AG09309 (cell line): ENCODE data around the gene SLC25A4.

ENCODE experiments used
- DNase-seq: peaks from one replicate; pipeline ENCODE4 v3.0.0-alpha.2; 2010; ENCODE audit warnings: low read depth
- H3K4me3 ChIP-seq: 2 replicates; pipeline ENCODE4 v1.5.1; 2011; ENCODE audit warnings: mild to moderate bottlenecking, low read depth, low read length, moderate library complexity; ENCODE audit not compliant: control insufficient read depth
- CTCF ChIP-seq: IDR thresholded peaks from 2 replicates; pipeline ENCODE4 v1.5.1; 2011; ENCODE audit warnings: mild to moderate bottlenecking, low read depth, low read length, inconsistent platforms; ENCODE audit not compliant: insufficient read depth, control insufficient read depth; ENCODE audit errors: missing control alignments

The SLC25A4 gene

GRCh38 chr4:185109736-185110135 is 33.3 kb upstream of the SLC25A4 start:
- no peak for DNase-seq
- H3K4me3 ChIP-seq = no peak overlapping the region
- TF ChIP-seq CTCF = no peak

DNA sequence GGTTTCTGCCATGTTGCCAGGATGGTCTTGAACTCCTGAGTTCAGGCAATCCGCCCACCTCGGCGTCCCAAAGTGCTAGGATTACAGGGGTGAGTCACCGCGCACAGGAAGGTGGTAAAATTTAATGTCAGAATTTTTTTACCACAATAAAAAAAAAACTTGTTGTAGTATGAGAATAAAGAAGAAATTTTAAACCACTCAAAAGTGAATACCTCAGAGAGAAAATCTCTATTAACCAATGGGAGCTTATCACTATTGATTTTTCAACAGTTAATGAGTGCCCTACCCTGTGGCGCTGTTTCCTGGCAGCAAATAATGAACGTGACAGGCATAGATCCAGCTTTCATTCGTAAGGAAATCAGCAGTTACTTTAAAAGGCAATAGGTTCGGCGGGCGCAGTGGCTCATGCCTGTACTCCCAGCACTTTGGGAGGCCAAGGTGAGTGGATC is 32.7 kb upstream of the SLC25A4 start:
- no peak for TF ChIP-seq CTCF
- no peak for DNase-seq
- no peak overlapping the region for H3K4me3 ChIP-seq

GRCh38 chr4:185112104-185112503 is 31.0 kb upstream of the SLC25A4 start:
- peak; percentile 82 for DNase-seq
- no peak for TF ChIP-seq CTCF
- no peak overlapping the region for H3K4me3 ChIP-seq

- no peak for TF ChIP-seq CTCF
- H3K4me3 ChIP-seq = no peak overlapping the region
- no peak for DNase-seq
Measured at GRCh38 chr4:185113340-185113739, 29.7 kb upstream of the SLC25A4 start.

- no peak for DNase-seq
- H3K4me3 ChIP-seq = no peak overlapping the region
- no peak for TF ChIP-seq CTCF
Measured at GRCh38 chr4:185115827-185116232, 27.2 kb upstream of the SLC25A4 start.

DNA sequence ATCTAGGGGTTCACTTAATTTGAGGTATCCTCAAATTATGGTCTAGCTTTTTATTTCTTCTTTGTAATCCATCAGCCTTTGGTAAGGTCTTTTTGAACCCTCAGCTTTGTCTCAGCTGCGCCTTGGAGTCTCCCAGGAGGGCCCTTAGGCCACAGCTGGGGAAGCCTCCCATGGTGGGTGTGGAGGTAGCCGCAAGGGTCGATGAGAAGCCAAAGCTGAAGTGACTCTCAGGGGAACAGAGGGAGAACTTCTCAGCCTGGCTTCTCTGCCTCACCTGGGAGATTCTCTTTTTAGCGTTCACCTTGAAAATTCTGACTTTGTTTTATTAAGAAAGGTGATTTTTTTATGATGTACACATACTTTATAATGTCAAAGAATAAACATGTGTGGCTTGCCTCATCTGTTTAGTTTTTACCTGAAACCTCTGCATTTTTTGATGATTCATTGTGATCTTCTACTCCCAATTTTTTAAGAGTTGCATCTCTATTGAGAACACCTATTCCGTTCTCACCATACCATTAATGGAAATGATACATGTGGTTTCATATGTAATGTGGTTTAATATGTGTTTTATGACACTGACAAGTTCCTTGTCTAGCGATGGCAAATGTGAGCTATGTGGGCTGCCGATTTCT is 25.6 kb upstream of the SLC25A4 start:
- DNase-seq = no peak
- no peak for TF ChIP-seq CTCF
- no peak overlapping the region for H3K4me3 ChIP-seq
